ENCODE data around the gene WDFY3.

The WDFY3 gene

DNA sequence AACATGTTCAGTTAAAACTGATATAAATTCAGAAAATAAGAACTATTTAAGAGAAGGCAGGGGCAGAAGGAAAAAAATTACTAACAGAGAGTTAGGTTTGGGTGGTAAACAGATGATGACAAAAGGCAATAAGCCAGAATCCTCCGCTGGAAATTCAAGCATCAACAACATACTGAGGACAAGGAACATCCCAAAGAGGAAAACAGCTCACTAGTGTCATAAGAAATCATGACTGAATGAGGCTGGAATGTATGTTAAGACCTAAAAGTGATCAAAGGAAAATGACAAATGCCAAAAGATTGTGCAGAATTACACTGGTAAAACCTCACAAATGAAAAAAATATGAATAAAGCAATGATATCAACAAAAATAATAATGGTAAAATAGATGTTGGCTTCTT, 88.4 kb downstream of the WDFY3 start:
- no peak overlapping the region for H3K4me3 Mint-ChIP-seq
- H3K36me3 Mint-ChIP-seq (ENCODE audit: low read depth), result no peaks in the 10 kb centered on the region
- no peaks in the 10 kb centered on the region for H3K9me3 Mint-ChIP-seq
- no peak for DNase-seq (ENCODE audit: low spot score)
- H3K27ac Mint-ChIP-seq, result no peak overlapping the region
- no peaks in the 10 kb centered on the region for H3K27me3 Mint-ChIP-seq (ENCODE audit: low read depth)
- H3K4me1 Mint-ChIP-seq (ENCODE audit: low read depth), result no peaks in the 10 kb centered on the region

DNA sequence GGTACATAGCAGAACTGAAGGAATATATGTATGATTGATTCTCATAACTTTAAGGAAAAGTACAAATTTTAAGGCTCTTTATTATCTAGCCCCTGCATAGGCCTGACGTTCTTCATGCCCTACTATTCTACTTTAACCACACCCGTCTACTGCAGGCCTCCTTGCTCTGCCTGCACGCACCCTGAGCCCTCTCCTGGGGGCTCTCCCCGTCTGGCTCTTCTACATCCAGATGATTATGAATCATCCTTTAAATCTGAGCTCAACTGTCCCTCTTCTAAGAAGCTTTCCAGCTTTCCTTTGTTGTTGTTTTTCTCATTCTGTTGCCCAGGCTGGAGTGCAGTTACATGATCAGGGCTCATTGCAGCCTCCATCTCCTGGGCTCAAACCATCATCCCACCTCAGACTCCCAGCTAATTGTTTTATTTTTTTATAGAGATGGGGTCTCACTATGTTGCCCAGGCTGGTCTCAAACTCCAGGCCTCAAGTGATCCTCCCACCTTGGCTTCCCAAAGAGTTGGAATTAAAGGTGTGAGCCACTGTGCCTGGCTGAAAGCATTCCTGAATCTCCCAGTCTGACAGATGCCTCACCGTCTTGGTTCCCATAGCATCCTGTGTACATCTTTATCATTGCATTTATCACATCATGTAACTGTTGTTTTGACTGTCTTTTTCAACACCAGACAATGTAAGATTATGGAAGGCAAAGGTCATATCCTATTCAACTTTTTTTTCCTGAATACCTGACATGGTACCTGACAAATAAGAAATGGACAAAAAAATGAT, 89.2 kb downstream of the WDFY3 start:
- Mint-ChIP-seq H3K9me3 (no peaks in the 10 kb centered on the region), H3K36me3 (ENCODE audit: low read depth) (no peaks in the 10 kb centered on the region), H3K4me3 (no peak overlapping the region), H3K27ac (no peak overlapping the region), H3K4me1 (ENCODE audit: low read depth) (no peaks in the 10 kb centered on the region), H3K27me3 (ENCODE audit: low read depth) (no peaks in the 10 kb centered on the region)
- no peak for DNase-seq (ENCODE audit: low spot score)

DNA sequence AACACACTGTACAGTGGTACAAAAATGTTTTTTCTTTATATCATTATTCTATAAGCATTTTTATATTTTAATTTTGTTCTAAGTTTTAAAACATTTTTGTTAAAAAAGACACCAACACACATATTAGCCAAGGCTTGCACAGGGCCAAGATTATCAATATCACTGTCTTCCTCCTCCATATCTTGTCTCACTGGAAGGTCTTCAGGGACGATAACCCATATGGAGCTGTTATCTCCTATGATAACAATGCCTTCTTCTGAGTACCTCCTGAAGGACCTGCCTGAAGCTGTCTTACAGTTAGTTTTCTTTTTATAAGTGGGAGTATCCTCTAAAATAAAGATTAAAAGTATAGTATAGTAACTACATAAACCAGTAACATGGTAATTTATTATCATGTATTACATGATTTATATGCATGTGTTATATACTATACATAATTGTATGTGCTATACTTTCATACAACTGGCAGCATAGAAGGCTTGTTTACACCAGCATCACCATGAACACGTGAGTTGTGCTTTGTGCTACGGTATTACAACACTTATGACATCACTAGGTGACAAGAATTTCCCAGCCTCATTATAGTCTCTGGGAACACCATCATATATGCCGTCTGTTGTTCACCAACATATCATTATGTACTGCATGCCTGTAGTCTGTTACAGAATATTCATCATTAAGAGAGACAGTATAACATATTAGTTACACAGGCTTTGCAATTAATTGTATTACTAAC, 90.7 kb downstream of the WDFY3 start:
- no peaks in the 10 kb centered on the region for H3K9me3 Mint-ChIP-seq
- H3K4me1 Mint-ChIP-seq (ENCODE audit: low read depth), result no peaks in the 10 kb centered on the region
- no peak for DNase-seq (ENCODE audit: low spot score)
- H3K36me3 Mint-ChIP-seq (ENCODE audit: low read depth), result no peaks in the 10 kb centered on the region
- H3K27me3 Mint-ChIP-seq (ENCODE audit: low read depth), result no peaks in the 10 kb centered on the region
- no peak overlapping the region for H3K27ac Mint-ChIP-seq
- no peak overlapping the region for H3K4me3 Mint-ChIP-seq

DNA sequence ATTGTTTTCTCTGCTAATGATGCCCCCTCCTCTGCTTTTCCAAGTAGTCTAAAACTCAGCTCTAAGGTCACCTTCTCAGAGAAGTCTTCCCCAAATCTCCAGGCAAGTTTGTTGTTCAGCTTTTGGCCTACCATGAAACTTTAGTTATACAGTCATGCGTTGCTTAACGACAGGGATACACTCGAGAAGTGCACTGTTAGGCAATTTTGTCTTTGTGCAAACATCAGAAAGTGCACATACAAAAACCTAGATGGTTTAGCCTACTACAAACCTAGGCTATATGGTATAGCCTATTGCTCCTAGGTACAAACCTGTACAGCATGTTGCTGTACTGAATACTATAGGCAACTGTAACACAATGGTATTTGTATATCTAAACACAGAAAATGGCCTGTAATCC, 91.9 kb downstream of the WDFY3 start:
- Mint-ChIP-seq H3K4me3 (no peak overlapping the region), H3K27me3 (ENCODE audit: low read depth) (no peaks in the 10 kb centered on the region), H3K9me3 (no peaks in the 10 kb centered on the region), H3K4me1 (ENCODE audit: low read depth) (no peaks in the 10 kb centered on the region), H3K27ac (no peak overlapping the region), H3K36me3 (ENCODE audit: low read depth) (no peaks in the 10 kb centered on the region)
- no peak for DNase-seq (ENCODE audit: low spot score)

DNA sequence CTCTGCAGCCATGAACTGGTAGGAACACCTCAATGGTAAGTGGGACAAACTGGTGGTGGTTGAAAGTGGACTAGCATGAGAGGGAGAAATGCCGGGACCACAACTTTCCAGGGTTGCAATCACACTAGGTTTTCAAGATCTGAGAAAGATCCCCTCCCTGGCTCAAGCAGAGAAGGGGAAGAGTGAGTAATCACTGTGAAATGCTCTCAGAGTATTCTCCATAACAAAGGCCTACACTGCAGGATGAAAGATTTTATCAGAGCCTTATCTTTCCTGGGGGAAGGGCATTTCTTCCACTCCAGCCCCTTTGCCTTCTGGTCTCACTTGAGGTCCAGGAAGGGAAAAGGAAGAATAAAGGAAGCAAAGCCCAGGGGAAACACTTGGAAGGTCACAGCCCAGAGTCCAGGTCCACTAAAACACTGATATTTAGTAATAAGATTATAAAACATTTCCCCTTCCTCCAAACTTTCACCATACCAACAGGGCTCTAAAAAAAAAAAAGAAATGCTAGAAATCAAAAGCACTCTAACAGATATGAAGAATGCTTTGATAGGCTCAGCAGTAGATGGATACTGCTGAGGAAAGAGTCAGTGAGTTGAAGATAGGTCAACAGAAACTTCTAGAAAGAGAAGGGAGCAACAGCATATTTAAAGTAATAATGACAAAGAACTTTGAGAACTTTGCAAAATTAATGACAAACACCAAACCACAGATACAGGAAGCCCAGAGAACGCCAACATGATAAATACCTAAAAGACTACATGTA, 95.9 kb downstream of the WDFY3 start:
- no peak for DNase-seq (ENCODE audit: low spot score)
- Mint-ChIP-seq H3K4me1 (ENCODE audit: low read depth) (no peaks in the 10 kb centered on the region), H3K4me3 (no peak overlapping the region), H3K27ac (no peak overlapping the region), H3K27me3 (ENCODE audit: low read depth) (no peaks in the 10 kb centered on the region), H3K9me3 (no peaks in the 10 kb centered on the region), H3K36me3 (ENCODE audit: low read depth) (no peaks in the 10 kb centered on the region)

DNA sequence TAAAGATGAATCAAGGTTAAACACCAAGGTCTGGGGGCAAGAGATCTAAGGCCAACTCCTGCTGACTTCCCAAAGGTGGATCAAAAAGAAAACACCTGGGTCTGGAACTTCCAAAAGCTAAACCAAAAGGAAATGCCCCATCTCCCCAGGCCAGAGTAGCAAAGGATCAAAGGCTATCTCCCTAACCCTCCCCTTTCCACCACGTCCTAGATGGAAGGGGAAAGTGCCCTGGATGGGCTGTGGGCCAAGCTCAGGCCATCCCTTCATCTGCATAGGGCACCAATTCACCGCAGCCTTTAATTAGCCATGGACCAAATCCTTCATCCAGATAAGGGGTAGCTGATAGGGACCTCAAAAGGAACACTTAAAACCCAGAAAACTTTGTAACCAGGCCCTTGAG, 100.2 kb downstream of the WDFY3 start:
- no peaks in the 10 kb centered on the region for H3K27me3 Mint-ChIP-seq (ENCODE audit: low read depth)
- no peak overlapping the region for H3K27ac Mint-ChIP-seq
- no peaks in the 10 kb centered on the region for H3K9me3 Mint-ChIP-seq
- H3K36me3 Mint-ChIP-seq (ENCODE audit: low read depth), result no peaks in the 10 kb centered on the region
- H3K4me1 Mint-ChIP-seq (ENCODE audit: low read depth), result no peaks in the 10 kb centered on the region
- H3K4me3 Mint-ChIP-seq, result no peak overlapping the region
- no peak for DNase-seq (ENCODE audit: low spot score)

DNA sequence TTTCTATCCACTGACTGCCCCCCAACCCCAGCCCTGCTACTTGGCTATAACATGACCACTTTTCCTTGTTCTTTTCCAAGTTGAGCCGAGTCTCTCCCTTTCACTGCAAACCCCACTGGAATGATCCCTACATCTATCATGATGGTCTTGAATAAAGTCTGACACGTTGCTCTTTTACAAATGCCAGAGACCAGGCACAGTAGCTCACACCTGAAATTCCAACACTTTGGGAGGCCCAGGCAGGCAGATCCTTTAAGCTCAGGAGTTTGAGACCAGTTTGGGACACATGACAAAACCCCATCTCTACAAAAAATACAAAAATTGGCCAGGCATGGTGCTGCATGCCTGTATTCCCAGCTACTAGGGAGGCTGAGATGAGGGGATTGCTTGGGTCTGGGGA, 100.9 kb downstream of the WDFY3 start:
- no peaks in the 10 kb centered on the region for H3K9me3 Mint-ChIP-seq
- no peaks in the 10 kb centered on the region for H3K36me3 Mint-ChIP-seq (ENCODE audit: low read depth)
- H3K4me3 Mint-ChIP-seq, result no peak overlapping the region
- DNase-seq (ENCODE audit: low spot score), result no peak
- H3K27ac Mint-ChIP-seq, result no peak overlapping the region
- H3K4me1 Mint-ChIP-seq (ENCODE audit: low read depth), result no peaks in the 10 kb centered on the region
- H3K27me3 Mint-ChIP-seq (ENCODE audit: low read depth), result no peaks in the 10 kb centered on the region

DNA sequence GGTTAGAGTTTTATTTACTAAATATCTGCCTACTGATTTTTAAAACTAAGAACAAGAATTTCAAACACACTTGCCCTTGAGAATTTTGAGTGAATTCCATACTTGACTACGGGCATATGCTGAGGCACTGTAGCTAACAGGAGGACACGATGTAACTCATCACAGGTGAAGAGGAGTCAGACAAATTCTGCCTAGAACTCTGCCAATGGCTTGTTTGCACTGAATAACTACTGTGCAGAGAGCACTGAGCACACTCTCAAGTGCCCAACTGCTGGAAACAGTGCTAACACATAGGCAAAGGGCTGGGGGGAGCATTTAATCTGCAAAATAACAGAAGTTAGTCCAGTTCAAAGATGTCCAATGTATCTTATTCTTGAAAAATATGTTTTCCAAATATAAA, 104.4 kb downstream of the WDFY3 start:
- Mint-ChIP-seq H3K36me3 (ENCODE audit: low read depth) (no peaks in the 10 kb centered on the region), H3K4me1 (ENCODE audit: low read depth) (no peaks in the 10 kb centered on the region), H3K27me3 (ENCODE audit: low read depth) (no peaks in the 10 kb centered on the region), H3K9me3 (no peaks in the 10 kb centered on the region), H3K4me3 (no peak overlapping the region), H3K27ac (no peak overlapping the region)
- no peak for DNase-seq (ENCODE audit: low spot score)

DNA sequence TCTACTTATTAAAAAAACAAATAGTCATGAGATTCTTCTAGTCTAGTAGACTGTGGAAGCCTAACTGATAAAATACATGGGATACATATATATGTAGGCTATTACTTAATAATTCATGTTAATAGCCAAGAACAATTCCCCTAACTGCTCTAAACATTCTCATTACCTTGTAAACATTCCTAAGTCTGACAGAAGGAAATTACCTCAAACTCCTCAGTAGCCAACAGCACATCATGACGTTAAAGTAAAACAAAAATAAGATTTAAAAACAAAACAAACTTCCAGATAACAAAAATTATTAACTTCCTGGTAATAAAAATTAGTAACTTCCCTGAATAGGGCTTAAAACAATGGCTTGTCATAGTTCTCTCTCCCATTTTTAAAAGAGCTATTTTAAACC, 109.2 kb downstream of the WDFY3 start:
- no peaks in the 10 kb centered on the region for H3K36me3 Mint-ChIP-seq (ENCODE audit: low read depth)
- H3K4me3 Mint-ChIP-seq, result no peak overlapping the region
- DNase-seq (ENCODE audit: low spot score), result no peak
- no peaks in the 10 kb centered on the region for H3K27me3 Mint-ChIP-seq (ENCODE audit: low read depth)
- H3K4me1 Mint-ChIP-seq (ENCODE audit: low read depth), result no peaks in the 10 kb centered on the region
- no peak overlapping the region for H3K27ac Mint-ChIP-seq
- no peaks in the 10 kb centered on the region for H3K9me3 Mint-ChIP-seq

DNA sequence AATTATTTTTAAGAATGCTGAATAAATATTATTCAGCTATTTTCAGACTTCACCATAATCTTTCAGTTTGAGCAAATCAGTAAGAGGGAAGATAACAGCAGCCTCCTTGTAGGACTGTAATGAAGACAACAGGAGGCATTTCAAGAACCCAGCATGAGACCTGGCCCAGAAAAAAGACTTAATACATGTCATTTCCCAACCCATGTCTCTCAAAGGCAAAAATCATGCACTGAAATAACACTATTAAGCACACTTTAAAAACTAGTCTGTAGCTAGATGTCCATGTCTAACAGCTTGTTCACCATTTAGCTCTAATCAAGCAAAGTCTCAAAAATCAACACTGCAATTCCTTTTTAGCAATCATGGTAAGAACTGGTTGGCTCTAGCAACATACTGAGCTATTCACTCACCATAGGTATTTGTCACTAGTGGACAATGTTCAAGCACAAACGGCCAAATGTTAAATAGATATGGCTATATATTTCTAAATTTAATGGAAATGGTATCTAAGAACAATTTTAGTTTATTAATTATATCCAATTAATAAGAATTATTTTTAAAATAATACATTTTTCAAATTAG, 109.9 kb downstream of the WDFY3 start:
- Mint-ChIP-seq H3K27ac (no peak overlapping the region), H3K36me3 (ENCODE audit: low read depth) (no peaks in the 10 kb centered on the region), H3K9me3 (no peaks in the 10 kb centered on the region), H3K4me1 (ENCODE audit: low read depth) (no peaks in the 10 kb centered on the region), H3K4me3 (no peak overlapping the region), H3K27me3 (ENCODE audit: low read depth) (no peaks in the 10 kb centered on the region)
- DNase-seq (ENCODE audit: low spot score), result no peak

DNA sequence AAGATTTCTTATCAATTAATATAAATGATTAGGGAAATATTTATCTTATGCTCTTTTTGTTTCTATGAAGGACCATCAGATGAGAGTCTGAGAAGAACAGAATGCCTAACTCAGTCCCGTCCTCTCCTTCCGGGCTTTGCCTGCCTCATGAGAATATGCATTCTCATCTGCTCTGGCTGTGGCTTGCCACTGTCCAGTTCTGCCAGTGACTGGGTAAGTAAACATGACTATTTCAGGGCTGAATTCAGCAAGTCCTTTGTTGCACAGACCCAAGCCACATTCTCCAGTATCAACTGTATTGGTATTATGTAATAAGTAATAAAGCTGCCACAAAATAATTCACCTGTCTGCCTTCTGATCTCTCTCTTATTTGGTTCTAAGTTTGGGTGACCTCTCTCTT, 110.7 kb downstream of the WDFY3 start:
- H3K9me3 Mint-ChIP-seq, result no peaks in the 10 kb centered on the region
- no peaks in the 10 kb centered on the region for H3K4me1 Mint-ChIP-seq (ENCODE audit: low read depth)
- H3K27ac Mint-ChIP-seq, result no peak overlapping the region
- H3K36me3 Mint-ChIP-seq (ENCODE audit: low read depth), result no peaks in the 10 kb centered on the region
- DNase-seq (ENCODE audit: low spot score), result no peak
- no peaks in the 10 kb centered on the region for H3K27me3 Mint-ChIP-seq (ENCODE audit: low read depth)
- H3K4me3 Mint-ChIP-seq, result no peak overlapping the region

DNA sequence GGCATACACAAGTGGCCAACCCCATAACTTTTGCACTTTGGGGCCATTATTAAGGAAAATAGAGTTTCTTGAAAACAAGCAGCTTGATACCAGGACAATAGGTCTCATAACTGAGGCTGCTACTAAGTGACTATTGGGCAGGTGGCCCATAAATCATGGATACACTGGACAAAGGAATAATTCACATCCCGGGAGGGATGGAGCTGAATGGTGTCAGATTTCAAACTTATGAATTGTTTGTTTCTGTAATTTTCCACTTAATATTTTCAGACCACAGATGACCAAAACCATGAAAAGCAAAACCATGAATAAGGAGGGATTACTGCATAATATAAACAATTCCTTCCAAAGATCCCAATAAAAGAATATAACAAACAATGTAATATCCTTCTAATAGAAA, 114.4 kb downstream of the WDFY3 start:
- Mint-ChIP-seq H3K4me3 (no peak overlapping the region), H3K9me3 (no peaks in the 10 kb centered on the region), H3K36me3 (ENCODE audit: low read depth) (no peaks in the 10 kb centered on the region), H3K27me3 (ENCODE audit: low read depth) (no peaks in the 10 kb centered on the region), H3K4me1 (ENCODE audit: low read depth) (no peaks in the 10 kb centered on the region), H3K27ac (no peak overlapping the region)
- no peak for DNase-seq (ENCODE audit: low spot score)

DNA sequence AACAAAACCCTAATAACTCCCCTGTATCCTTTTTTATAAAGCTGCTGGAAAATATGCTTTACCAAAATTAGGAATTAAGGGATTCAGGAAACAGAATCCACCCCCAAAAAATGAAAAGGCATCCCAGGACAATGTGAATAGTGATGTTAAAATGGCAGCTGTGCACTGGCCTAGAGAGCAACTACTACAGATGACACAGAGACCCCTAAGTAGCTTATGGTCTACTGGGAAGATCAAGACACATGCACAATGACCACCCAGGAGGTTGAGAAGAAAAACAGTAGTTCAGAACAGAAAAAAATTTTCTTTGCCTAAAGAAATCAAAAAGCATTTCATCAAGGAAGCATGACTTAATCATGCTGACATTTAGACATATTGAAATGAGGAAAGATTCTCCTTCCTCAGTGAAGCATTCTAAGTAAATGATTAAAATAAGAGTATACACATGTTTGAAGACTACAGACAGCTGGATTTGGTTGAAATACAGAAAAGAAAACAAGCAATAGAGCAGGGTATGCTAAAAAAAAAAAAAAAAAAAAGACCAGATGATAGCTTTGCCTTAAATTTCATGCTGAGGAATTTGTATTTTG, 117.3 kb downstream of the WDFY3 start:
- Mint-ChIP-seq H3K27ac (no peak overlapping the region), H3K4me1 (ENCODE audit: low read depth) (no peaks in the 10 kb centered on the region), H3K27me3 (ENCODE audit: low read depth) (no peaks in the 10 kb centered on the region), H3K9me3 (no peaks in the 10 kb centered on the region), H3K36me3 (ENCODE audit: low read depth) (no peaks in the 10 kb centered on the region), H3K4me3 (no peak overlapping the region)
- DNase-seq (ENCODE audit: low spot score), result no peak

DNA sequence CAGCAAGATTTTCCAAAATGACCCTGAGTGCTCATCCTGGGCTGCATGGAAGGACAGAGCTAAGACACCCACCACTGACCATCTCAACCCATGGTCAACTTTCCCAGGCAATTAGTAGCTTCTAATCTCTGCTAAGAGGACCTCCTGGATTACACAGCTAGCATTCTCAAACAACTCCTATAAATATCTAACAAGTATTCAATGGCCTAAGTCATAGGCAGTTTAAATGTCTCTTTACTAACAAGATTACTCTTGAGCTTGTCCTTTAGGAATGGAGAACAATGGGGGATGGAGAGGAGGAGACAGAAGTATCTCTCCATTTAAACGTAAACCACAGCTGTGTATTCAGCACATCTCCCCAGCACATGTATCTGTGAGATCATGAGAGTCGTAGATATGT, 118.1 kb downstream of the WDFY3 start:
- H3K36me3 Mint-ChIP-seq (ENCODE audit: low read depth), result no peaks in the 10 kb centered on the region
- H3K27ac Mint-ChIP-seq, result no peak overlapping the region
- no peaks in the 10 kb centered on the region for H3K27me3 Mint-ChIP-seq (ENCODE audit: low read depth)
- DNase-seq (ENCODE audit: low spot score), result no peak
- H3K4me3 Mint-ChIP-seq, result no peak overlapping the region
- no peaks in the 10 kb centered on the region for H3K9me3 Mint-ChIP-seq
- no peaks in the 10 kb centered on the region for H3K4me1 Mint-ChIP-seq (ENCODE audit: low read depth)
